Activated CD8-positive, alpha-beta memory T cell treated with anti-CD3 and anti-CD28 coated beads for 48 hours (primary cell): ENCODE measurements around the gene RPH3AL.
"Not testable (repeated sequence)": the region's sequence is repeated elsewhere in the genome, so short reads cannot be mapped to it uniquely, and the experiment has no call there.

Source experiments
- DNase-seq, 3 experiments: peaks; one replicate each; pipeline ENCODE4 v3.0.0-alpha.2; 2020; ENCODE audit warnings: low read depth in 2 of 3, low spot score in 2 of 3

Gene RPH3AL

DNA sequence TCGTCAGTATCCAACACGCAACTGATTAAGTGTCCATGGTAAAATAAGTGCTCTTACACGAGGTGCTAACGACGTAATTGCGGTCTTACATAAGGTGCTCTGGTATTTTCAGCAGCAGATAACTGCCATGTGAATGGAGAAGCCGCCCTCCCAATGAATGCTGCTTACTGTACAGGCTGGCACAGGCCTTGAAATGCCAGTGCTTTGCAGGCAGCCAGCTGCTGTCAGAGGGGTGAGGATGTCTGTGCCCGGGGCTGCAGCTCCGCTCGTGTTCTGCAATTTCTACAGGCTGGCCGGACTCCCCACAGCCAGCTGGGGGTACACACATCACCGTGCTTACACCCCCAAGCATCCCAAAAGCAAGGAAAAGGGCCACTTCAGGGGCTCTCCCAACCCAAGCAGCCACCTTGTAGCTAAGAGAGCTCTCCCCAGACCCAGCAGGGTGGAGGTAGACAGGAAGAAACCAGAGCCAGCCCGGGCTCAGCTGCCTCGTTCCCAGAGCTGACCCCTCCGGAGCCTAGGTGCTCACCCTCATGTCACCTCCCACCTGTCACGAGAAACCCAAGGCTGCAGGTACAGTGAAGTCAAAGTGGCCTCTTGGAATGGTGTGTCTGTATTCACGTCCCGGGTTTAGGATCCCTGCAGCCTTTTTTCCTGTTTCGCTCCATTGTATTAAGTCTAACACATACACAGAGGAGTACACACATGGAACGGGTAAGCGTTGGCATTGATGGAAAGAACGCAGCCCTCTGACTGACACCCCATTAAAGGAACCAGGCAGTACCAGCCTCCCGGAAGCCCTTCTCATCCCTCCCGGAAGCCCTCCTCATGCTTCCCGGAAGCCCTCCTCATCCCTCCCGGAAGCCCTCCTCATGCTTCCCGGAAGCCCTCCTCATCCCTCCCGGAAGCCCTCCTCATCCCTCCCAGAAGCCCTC lies 27.2 kb upstream of the RPH3AL start:
- no peak for DNase-seq

DNA sequence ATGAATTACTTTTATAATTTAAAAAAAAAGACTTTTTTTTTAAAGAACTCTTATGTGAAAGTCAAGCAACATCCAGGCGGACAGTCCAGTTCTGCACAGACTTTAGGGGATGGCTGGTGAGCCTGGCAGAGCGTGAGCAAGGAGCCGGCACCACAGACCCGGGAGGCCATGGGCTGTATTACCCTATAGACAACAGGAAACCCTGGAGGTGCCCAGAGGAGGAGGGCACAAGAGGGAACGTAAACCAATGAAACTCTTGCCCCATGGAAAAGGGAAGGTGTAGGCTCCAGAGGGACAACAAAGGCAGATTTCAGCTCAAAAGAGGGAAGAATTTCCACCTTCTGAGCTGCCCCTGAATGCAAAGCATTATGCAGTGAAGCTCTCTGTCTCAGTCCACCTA lies 25.5 kb upstream of the RPH3AL start:
- no peak for DNase-seq

DNA sequence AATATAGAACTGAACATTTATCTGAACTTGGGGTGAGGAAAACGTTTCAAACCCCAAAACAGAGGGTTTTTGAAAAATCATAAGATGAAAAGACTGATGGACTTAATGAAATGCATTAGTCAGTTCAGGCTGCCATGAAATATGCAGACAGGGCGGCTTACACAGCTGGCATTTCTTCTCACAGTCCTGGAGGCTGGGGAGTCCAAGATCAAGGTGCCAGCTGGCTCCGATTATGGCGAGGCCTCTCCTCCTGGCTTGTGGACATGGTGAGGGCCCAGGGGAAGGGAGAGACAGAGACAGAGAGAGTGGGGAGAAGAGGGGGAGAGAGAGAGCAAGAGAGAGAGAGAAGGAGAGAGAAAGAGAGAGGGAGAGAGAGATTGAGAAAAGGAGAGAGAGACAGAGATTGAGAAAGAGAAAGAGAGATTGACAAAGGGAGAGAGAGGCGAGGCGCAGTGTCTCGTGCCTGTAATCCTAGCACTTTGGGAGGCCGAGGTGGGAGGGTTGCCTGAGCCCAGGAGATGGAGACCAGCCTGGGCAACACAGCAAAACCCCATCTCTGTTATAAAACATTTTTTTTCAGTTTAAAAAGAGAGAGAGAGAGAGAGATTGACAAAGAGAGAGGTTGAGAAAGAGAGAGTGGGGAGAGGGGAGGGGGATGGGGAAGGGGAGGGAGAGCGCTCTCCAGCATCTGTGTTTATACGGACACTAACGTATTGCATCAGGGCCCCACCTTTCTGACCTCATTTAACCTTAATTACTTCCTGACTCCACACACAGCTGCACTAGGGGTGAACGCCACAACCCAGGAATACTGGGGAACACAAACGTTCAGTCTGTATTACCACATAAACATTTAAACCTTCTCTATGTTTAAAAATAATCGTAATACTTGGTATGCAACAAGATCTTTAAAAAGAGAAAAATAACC lies 24.6 kb upstream of the RPH3AL start:
- DNase-seq = no peak

DNA sequence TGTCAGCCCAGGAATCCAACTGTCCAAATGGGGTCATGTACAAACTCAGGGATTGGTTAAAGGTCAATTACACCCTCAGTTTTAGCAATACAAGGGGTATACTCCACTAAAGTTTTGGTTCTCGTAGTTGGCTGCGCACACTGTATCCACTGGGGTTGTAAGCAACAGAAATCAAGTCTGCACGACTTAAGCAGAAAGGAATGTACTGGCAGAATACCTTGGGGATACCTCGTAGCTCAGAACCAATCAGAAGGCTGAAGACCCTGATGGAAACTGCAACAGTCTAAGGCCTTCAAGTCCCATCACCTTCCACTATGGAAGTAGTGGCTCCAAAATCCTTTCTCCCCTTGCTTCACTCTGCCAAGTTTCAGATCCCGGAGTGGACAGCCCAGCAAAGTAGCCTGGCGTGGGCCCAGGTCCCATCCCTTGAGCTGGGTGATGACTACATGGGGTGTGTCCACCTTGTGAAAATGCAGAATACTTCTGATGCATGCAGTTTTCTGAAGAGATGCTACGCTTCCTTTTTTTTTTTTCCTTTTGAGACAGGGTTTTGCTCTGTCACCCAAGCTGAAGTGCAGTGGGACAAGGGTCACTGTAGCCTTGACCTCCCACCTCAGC lies 21.1 kb upstream of the RPH3AL start:
- DNase-seq = no peak

DNA sequence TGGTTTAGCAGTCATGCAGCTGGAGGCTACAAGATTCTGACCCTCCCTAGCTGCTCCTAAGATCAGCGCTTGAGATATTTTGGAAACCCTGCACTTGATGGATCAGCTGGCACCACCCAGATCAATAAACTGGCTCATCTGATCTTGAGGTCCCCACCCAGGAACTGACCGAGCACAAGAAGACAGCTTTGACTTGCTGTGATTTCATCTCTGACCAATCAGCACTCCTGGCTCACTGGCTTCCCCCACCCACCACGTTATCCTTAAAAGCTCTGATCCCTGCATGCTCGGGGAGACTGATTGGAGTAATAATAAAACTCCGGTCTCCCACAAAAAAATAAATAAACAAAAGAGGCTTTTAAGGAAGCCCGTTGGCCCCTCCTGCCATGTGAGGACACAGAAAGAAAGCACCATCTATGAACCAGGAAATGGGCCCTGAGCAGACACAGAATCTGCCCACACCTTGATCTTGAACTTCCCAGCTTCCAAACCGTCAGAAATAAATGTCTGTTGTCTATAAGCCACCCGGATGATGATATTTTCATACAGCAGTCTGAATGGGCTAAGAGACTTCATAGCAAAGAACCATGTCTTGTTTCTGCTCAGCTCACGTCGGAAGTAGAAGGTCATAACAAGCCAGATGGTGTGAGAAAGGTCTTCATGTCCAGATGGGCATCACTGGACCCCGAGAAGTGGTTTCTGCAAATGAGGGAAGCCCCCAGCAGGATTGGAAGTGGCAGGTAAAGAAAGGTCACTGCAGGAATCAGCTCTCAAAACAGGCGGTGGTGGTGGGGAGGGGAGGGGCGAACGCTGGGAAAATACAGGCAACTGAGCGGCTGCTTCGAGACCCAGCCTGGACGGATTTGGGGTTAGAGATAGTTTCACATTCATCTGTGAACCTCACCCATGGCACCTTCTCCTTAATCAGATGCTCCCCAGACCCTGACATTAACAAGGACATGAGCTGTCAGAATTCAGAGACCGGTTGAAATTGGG lies 19.8 kb upstream of the RPH3AL start:
- no peak for DNase-seq

DNA sequence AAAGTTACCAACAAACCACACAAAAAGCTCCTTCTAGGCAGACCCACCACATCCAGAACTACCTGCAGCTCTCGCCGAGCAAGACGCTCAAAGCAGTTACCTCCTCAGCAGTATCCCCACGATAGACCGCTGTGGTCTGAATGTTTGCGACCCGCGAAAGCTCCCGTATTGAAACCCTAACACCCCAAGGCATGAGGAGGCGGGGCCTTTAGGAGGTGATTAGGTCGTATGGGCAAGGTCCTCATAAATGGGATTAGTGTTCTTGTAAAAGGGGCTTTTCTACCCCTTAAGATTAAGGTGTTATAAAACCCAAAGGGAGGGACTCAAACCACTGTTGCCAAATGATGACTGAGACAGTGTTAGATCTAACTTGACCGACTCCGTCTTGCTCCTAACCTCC lies 19.0 kb upstream of the RPH3AL start:
- no peak for DNase-seq

DNA sequence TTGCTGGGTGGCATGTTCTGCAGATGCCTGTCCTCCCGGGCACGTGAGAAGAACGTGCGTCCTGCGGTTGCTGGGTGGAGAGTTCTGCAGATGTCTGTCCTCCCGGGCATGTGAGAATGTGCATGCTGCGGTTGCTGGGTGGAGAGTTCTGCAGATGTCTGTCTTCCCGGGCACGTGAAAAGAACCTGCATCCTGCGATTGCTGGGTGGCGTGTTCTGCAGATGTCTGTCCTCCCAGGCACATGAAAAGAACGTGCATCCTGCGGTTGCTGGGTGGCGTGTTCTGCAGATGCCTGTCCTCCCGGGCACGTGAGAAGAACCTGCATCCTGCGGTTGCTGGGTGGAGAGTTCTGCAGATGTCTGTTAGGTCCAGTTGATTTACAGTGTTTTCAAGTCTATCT lies 15.0 kb upstream of the RPH3AL start:
- DNase-seq = not testable (repeated sequence)

DNA sequence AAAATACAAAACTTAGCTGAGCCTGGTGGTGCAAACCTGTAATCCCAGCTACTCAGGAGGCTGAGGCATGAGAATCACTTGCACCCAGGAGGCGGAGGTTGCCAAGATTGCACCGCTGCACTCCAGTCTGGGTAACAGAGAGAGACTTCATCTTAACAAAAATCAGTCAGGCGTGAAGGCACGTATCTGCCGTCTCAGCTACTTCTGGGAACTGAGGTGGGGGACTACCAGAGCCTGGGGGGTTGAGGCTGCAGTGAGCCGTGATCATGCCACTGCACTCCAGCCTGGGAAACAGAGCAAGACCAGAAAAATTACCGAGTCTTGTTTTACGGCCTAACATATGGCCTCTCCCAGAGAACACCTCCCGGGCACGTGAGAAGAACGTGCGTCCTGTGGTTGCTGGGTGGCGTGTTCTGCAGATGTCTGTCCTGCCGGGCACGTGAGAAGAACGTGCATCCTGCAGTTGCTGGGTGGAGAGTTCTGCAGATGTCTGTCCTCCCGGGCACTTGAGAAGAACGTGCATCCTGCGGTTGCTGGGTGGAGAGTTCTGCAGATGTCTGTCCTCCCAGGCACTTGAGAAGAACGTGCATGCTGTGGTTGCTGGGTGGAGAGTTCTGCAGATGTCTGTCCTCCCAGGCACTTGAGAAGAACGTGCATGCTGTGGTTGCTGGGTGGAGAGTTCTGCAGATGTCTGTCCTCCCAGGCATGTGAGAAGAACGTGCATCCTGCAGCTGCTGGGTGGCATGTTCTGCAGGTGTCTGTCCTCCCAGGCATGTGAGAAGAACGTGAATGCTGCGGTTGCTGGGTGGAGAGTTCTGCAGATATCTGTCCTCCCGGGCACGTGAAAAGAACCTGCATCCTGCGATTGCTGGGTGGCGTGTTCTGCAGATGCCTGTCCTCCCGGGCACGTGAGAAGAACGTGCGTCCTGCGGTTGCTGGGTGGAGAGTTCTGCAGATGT lies 14.3 kb upstream of the RPH3AL start:
- DNase-seq = not testable (repeated sequence)

DNA sequence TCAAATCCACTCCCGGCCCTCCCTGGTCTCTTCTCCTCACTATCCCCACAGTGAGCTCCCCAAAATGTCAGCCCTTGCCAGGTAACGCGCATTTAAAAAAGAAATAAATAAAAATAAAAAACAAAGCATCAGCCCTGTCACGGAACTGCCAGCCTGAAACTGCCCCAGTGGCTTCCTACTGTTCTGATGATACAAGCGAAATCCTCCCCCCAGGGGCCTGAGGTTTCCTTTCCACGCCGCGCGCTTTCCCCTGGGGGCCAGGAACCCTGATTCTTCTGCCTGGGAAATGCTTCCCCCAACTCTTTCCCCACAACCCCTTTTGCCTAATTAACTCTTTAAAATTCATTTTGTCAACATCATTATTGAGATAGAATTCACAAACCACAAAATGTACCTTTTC lies 12.2 kb upstream of the RPH3AL start:
- DNase-seq = no peak

DNA sequence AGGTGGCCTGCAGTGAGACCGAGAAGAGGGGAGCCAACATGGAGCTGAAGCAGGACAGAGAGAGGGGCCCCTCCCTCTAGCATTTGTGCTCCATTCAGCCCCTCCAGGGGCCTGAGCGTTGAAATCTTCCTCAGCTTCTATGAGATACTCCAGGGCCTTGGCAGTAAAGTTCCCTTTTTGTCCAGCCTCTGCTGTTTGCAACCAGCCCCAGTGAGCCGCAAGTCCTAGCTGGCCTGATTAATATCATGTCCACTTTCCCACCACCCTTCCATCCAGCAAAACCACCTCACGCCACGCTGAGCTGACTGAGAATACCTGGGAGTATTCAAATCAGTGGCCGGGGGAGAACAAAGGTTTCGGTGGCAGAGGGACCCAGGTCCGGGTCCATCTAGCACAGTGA lies 11.7 kb upstream of the RPH3AL start:
- no peak for DNase-seq

DNA sequence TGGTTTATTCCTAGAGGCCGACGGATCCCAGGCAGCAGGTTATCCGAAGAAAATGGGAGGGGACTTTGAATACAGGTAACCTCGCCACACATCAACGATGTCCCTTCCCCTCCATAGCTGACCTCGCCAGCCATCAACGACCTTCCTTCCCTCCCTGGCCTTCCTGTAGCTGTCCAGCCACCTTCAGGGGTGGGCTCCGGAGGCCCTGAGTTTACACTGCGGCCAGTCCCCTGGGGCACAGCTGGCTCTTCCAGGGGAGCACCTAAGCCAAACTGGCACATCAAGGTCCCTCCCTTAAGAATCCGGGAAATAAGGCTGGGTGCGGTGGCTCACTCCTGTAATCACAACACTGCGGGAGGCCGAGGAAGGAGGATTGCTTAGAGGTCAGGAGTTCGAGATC lies 10.1 kb upstream of the RPH3AL start:
- no peak for DNase-seq

DNA sequence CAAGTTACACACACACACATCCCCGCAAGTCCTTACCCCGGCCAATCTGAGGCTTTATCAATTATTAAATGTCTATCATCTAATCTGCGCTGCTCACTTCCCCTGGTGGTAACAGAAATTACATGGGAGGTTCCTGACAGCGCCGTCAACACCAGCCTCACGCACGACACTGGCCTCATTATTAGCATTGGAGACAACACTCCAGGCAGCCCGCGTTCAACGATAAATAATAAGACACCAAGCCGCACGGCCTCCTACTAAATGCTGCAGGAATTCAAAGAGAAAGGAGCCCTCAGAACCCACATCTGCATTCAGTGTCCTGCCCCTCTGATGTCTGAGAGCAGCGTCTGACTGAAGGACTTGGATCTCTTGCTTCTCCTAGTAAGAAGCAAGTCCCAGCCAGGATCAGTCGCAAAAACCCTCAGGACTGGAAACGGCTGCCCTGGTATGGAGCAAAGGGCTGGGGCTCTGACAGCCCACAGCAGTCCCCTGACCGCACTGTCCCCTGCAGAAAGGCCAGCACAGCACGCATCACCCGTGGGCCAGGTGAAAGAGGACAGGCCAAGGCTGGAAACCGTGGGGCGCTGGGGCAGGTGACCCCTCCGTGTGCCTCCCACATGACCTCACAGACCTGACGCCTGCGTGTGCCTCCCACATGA lies 7.6 kb upstream of the RPH3AL start:
- DNase-seq = no peak

DNA sequence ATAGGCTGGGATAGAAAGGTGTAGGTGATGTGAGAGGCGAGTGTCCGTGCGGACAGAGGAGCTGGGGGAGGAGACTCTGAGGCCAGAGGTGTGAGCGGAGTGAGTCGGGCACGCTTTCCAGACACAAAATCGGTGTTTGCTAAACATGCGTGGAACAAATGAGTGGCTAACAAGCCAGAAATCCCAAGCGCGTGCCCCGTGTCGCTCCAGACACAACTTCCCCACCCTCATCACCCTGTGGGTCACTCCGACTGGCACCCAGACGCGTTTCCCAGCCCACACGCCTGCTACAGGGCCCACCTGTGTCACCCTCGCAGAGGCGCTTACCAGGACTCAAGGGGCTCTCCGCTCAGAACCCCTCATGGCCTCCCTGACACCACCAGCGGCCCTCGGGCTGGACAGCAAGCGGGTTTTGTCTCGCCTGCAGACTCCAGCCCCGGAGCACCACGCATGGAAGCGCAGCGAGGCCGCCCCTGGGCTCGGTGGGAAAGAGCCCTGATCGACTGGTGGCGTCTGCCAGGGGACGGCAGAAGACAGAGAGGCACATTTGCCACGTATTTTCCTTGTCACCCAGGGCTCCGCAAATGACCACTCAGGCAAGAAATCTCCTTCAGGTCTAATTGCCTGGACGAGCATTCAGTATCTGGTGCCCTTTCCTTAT lies 6.0 kb upstream of the RPH3AL start:
- no peak for DNase-seq

DNA sequence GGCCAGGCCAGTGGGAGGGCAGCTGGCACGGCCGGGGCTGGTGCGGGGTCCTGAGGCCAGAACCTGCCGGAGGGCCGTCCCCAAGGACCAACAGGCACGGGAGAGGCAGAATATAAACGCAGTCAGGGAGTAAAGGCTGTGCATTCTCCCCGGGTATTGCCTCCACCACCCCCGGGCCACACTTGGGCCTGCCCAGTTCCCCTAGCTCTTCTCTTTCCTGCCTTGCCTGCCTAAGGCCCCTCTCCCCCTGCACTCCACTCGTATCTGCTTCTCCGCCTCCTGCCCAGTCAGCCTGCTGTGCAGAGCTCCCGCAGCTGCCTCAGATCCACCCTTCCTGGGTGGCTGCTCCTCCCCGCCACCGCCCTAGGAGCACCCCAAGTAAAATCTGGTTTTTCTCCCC lies 5.0 kb upstream of the RPH3AL start:
- no peak for DNase-seq

DNA sequence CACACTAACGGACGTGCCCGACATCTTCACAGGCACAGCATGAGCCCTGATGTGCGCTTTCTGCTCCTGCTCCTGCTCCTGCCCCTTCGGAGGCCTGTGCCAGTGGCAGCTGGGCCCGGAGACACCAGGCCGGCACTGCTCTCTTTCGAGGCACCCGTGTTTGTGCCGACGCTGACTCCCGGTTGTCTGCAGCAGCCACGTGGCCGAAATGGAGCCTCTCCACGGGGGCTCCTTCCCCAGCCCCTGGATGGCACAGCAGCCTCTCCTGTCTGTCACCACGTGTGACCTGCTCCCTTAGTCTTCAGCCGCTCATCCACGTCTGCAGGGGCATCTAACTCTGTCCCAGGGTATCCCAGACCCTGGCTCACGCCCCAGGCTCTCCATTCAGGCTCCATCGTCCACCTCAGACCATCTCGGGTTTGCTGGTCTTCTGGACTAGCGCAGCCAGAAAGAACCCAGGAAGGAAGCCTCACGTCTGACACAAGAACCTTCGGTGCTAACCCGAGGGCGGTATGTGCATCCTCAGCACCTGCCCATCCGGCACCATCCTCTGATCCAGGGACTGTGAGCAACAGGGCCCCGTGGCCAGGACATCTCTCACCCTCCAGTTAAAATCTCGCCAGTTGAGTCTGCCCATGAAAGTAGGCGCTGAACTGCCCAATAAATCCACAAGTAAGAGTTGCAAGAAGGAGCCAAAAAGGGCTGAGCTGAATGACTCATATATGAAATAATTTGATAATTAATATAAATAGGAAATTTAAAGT lies 4.2 kb upstream of the RPH3AL start:
- DNase-seq = no peak

DNA sequence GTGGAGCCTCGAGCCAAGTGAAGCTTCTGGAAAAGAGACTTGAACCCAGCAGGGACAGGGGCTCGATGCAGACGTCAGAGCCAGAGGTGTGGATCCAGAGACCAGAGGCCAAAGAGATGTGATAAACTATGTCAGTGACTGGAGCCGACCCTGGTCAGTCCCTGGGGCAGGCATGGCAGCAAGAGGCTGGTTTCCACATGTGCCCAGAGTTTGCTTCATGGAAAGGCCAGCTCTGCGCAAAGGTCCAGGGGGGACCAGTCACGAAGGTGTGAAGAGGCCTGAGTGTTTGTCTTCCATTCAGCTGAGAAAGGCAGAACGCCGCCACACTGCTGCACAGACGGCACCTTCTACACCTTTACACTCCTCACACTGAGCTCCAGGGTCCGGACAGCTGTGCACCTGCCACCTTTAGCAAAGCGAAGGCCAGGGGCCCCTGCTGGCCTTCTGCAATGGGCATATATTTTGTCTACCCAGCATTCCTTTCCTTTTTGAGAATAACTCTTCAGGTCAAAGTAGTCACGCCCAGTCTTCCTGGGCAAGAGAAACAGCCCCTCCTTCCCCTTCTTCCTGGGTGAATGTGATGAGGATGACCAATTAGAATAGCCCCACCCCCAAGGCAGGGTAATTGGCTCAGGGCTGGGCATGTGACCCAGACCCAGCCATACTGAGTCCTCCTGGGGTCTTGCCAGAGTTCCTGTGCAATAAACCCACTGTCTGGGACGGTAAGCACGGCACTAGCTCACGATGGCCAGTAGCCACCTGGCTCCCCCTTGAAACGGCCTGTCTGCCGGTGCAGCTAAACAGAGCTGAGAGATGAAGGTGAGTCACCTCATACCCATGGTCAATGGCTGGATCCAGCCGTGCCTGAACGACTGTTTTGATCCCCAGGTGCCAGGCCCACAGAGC lies 2.3 kb upstream of the RPH3AL start:
- no peak for DNase-seq
